Measurements from ENCODE around the gene RAB3IL1.

The RAB3IL1 gene

DNA sequence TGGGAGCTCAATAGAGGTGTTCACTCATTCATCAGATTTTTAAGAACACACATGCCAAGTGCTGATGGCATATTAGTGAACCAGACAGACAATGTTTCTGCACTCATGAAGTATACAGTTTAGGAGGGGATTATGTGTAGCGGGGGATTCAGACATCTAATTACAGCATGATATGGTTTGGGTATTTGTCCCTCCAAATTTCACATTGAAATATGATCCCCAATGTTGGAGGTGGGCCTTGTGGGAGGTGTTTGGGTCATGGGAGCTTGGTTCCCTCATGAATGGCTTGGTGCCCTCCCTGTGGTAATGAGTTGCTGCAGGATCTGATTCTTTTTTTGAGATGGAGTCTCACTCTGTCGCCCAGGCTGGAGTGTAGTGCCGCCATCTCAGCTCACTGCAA lies 8.9 kb upstream of the RAB3IL1 start:
- Histone ChIP-seq H3K4me1 (ENCODE audit: control insufficient read depth, insufficient read depth, low read length) (peaks cover 24% of the 10 kb centered on the region), H3K9me3 (ENCODE audit: control insufficient read depth, low read length) (no peaks in the 10 kb centered on the region), H3K9ac (ENCODE audit: low read length) (no peak overlapping the region), H3K36me3 (ENCODE audit: control insufficient read depth, insufficient read depth, low read length, severe bottlenecking) (no peaks in the 10 kb centered on the region), H3K4me3 (ENCODE audit: low read length) (no peak overlapping the region), H3K27me3 (replicated peaks; ENCODE audit: control insufficient read depth, insufficient read depth, low read length) (no peaks in the 10 kb centered on the region)
- no peak for DNase-seq (ENCODE audit: low read depth)

DNA sequence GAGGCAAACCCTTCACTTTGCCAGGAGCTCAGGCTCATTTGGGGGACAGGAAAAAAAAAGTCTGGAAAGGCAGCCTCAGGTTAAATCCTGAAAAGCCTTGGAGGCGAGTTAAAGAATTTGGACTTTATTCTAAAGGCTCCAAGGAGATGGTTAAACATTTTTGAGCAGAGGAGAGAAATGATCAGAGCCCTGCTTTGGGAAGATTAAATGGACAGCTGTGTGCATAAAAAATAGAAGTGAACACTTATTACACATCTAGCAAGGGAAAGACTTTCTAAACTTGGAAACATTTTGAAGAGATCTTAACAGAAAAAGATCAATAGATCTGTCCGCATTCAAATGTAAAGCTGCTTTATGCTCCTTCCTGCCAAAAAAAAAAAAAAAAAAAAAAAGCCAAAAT lies 8.4 kb upstream of the RAB3IL1 start:
- no peak for DNase-seq (ENCODE audit: low read depth)
- H3K4me1 ChIP-seq (ENCODE audit: control insufficient read depth, insufficient read depth, low read length): peaks cover 24% of the 10 kb centered on the region
- H3K4me3 ChIP-seq (ENCODE audit: low read length): no peak overlapping the region
- H3K36me3 ChIP-seq (ENCODE audit: control insufficient read depth, insufficient read depth, low read length, severe bottlenecking): no peaks in the 10 kb centered on the region
- no peaks in the 10 kb centered on the region for H3K27me3 ChIP-seq (replicated peaks; ENCODE audit: control insufficient read depth, insufficient read depth, low read length)
- no peak overlapping the region for H3K9ac ChIP-seq (ENCODE audit: low read length)
- H3K9me3 ChIP-seq (ENCODE audit: control insufficient read depth, low read length): no peaks in the 10 kb centered on the region

GRCh38 chr11:61924064-61924455 lies 6.7 kb upstream of the RAB3IL1 start:
- H3K27me3 ChIP-seq (replicated peaks; ENCODE audit: control insufficient read depth, insufficient read depth, low read length): no peaks in the 10 kb centered on the region
- H3K4me1 ChIP-seq (ENCODE audit: control insufficient read depth, insufficient read depth, low read length): peaks cover 30% of the 10 kb centered on the region
- H3K9me3 ChIP-seq (ENCODE audit: control insufficient read depth, low read length): no peaks in the 10 kb centered on the region
- H3K4me3 ChIP-seq (ENCODE audit: low read length): peak overlapping the region; percentile 2
- no peaks in the 10 kb centered on the region for H3K36me3 ChIP-seq (ENCODE audit: control insufficient read depth, insufficient read depth, low read length, severe bottlenecking)
- DNase-seq (ENCODE audit: low read depth): no peak
- peak overlapping the region; percentile 74 for H3K9ac ChIP-seq (ENCODE audit: low read length)

GRCh38 chr11:61923166-61924063 lies 6.0 kb upstream of the RAB3IL1 start:
- H3K9ac ChIP-seq (ENCODE audit: low read length): peak overlapping the region; percentile 74
- H3K4me3 ChIP-seq (ENCODE audit: low read length): peak overlapping the region; percentile 26
- H3K9me3 ChIP-seq (ENCODE audit: control insufficient read depth, low read length): no peaks in the 10 kb centered on the region
- DNase-seq (ENCODE audit: low read depth): peak; percentile 87
- H3K4me1 ChIP-seq (ENCODE audit: control insufficient read depth, insufficient read depth, low read length): peaks cover 29% of the 10 kb centered on the region
- H3K36me3 ChIP-seq (ENCODE audit: control insufficient read depth, insufficient read depth, low read length, severe bottlenecking): no peaks in the 10 kb centered on the region
- H3K27me3 ChIP-seq (replicated peaks; ENCODE audit: control insufficient read depth, insufficient read depth, low read length): no peaks in the 10 kb centered on the region

DNA sequence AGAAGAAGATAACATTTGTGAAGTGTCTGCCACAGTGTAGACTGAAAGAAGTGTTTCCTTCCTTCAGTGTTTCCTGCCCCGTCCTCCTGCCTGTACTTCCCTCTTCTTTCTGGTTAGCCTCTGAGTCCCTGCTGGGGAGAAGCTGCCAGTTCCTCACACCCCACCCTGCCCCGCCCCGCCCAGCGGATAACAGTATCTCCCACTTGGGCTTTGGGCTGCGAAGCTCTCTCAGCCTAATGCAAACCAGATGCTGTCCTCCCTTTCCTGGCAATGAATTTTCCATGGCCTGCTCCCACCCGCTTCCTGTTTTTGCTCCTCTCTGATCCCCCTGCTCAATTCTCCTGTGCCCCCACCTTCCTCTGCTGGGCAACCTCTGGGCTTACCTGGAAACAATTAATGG lies 5.2 kb upstream of the RAB3IL1 start:
- DNase-seq (ENCODE audit: low read depth): peak; percentile 92
- Histone ChIP-seq H3K9me3 (ENCODE audit: control insufficient read depth, low read length) (no peaks in the 10 kb centered on the region), H3K4me3 (ENCODE audit: low read length) (no peak overlapping the region), H3K36me3 (ENCODE audit: control insufficient read depth, insufficient read depth, low read length, severe bottlenecking) (no peaks in the 10 kb centered on the region), H3K27me3 (replicated peaks; ENCODE audit: control insufficient read depth, insufficient read depth, low read length) (no peaks in the 10 kb centered on the region), H3K4me1 (ENCODE audit: control insufficient read depth, insufficient read depth, low read length) (peaks cover 33% of the 10 kb centered on the region), H3K9ac (ENCODE audit: low read length) (peak overlapping the region; percentile 74)

GRCh38 chr11:61921446-61921845 lies 4.1 kb upstream of the RAB3IL1 start:
- Histone ChIP-seq H3K9ac (ENCODE audit: low read length) (no peak overlapping the region), H3K4me1 (ENCODE audit: control insufficient read depth, insufficient read depth, low read length) (peaks cover 33% of the 10 kb centered on the region), H3K4me3 (ENCODE audit: low read length) (no peak overlapping the region), H3K9me3 (ENCODE audit: control insufficient read depth, low read length) (no peaks in the 10 kb centered on the region), H3K27me3 (replicated peaks; ENCODE audit: control insufficient read depth, insufficient read depth, low read length) (no peaks in the 10 kb centered on the region), H3K36me3 (ENCODE audit: control insufficient read depth, insufficient read depth, low read length, severe bottlenecking) (no peaks in the 10 kb centered on the region)
- DNase-seq (ENCODE audit: low read depth): no peak

- DNase-seq (ENCODE audit: low read depth): no peak
- Histone ChIP-seq H3K9me3 (ENCODE audit: control insufficient read depth, low read length) (no peaks in the 10 kb centered on the region), H3K4me3 (ENCODE audit: low read length) (no peak overlapping the region), H3K36me3 (ENCODE audit: control insufficient read depth, insufficient read depth, low read length, severe bottlenecking) (no peaks in the 10 kb centered on the region), H3K9ac (ENCODE audit: low read length) (no peak overlapping the region), H3K4me1 (ENCODE audit: control insufficient read depth, insufficient read depth, low read length) (peaks cover 36% of the 10 kb centered on the region), H3K27me3 (replicated peaks; ENCODE audit: control insufficient read depth, insufficient read depth, low read length) (no peaks in the 10 kb centered on the region)
Measured at GRCh38 chr11:61919705-61920631, 2.6 kb upstream of the RAB3IL1 start.

GRCh38 chr11:61918938-61919704 lies 1.8 kb upstream of the RAB3IL1 start:
- Histone ChIP-seq H3K4me1 (ENCODE audit: control insufficient read depth, insufficient read depth, low read length) (peaks cover 33% of the 10 kb centered on the region), H3K36me3 (ENCODE audit: control insufficient read depth, insufficient read depth, low read length, severe bottlenecking) (no peaks in the 10 kb centered on the region), H3K4me3 (ENCODE audit: low read length) (no peak overlapping the region), H3K9ac (ENCODE audit: low read length) (peak overlapping the region; percentile 9), H3K9me3 (ENCODE audit: control insufficient read depth, low read length) (no peaks in the 10 kb centered on the region), H3K27me3 (replicated peaks; ENCODE audit: control insufficient read depth, insufficient read depth, low read length) (no peaks in the 10 kb centered on the region)
- DNase-seq (ENCODE audit: low read depth): no peak

DNA sequence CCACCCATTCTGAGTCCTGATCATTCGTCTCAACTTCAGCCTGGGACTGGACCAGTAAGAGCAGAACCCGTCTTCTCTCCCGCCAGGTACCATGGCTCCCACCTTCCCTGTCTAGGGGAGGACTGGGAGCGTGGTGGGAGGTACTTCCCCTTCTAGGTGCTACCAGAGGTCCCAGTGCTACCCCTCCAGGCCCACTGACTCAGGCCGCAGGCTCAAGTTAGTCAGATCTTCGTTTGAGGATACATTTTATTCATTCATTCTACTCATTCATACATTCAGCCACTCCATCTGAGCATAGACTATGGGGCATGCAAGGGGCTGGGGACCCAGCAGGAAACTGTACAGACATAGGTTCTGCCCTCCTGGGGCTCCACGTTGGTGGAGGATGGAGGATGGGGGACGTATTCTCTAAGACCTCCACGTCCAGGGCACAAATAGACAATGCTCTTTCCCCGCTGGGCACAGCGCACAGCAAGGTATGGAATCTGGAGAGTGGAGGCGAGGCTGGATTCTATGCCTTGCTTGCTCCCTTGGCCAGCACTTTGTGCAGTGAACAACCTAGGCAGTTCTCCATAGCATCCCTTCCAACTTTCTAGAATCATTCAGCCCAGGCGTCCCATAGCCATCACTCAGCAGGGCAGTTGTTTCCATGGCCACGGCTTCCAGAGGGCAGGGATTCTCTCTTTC lies 1.0 kb upstream of the RAB3IL1 start:
- H3K9me3 ChIP-seq (ENCODE audit: control insufficient read depth, low read length): no peaks in the 10 kb centered on the region
- H3K9ac ChIP-seq (ENCODE audit: low read length): peak overlapping the region; percentile 71
- no peak for DNase-seq (ENCODE audit: low read depth)
- peaks cover 26% of the 10 kb centered on the region for H3K4me1 ChIP-seq (ENCODE audit: control insufficient read depth, insufficient read depth, low read length)
- no peaks in the 10 kb centered on the region for H3K36me3 ChIP-seq (ENCODE audit: control insufficient read depth, insufficient read depth, low read length, severe bottlenecking)
- H3K27me3 ChIP-seq (replicated peaks; ENCODE audit: control insufficient read depth, insufficient read depth, low read length): no peaks in the 10 kb centered on the region
- peak overlapping the region; percentile 74 for H3K4me3 ChIP-seq (ENCODE audit: low read length)

DNA sequence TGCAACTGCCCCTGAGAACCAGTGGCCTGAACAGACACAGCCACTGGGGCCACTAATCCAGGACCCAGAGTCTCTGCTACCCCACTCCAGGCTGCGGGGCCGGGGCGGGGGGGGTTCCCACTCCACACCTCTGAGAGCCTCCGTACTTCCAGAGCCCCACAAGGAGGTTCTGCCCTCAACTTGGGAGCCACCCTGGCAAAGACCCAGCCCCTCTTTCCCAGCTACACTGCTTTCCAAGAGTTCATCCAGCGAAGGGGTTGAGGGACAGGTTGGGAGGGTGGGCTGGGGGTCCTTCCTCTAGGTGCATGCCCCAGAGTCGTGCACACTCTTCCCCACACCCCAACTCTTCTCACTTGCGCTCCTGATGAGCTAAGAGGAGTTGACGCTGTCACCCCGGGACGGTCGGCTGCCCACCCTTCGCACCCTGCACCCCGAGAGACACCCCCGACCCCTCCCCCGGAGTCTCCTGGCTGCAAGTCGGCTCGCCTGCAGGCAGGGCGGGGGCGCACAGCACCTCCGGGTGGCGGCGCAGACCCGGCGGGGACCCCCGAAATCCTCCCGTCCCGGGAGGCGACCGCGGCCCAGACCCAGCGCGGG lies 531 bp downstream of the RAB3IL1 start:
- H3K36me3 ChIP-seq (ENCODE audit: control insufficient read depth, insufficient read depth, low read length, severe bottlenecking): no peaks in the 10 kb centered on the region
- no peaks in the 10 kb centered on the region for H3K27me3 ChIP-seq (replicated peaks; ENCODE audit: control insufficient read depth, insufficient read depth, low read length)
- H3K4me3 ChIP-seq (ENCODE audit: low read length): peak overlapping the region; percentile 74
- H3K9me3 ChIP-seq (ENCODE audit: control insufficient read depth, low read length): no peaks in the 10 kb centered on the region
- peak overlapping the region; percentile 71 for H3K9ac ChIP-seq (ENCODE audit: low read length)
- DNase-seq (ENCODE audit: low read depth): peak; percentile 16
- H3K4me1 ChIP-seq (ENCODE audit: control insufficient read depth, insufficient read depth, low read length): peaks cover 18% of the 10 kb centered on the region
